Lower lobe of right lung (tissue), 2 donors: ENCODE results near the gene USP25. TPM values are rescaled to one million over a fixed set of nuclear protein-coding genes. Genes with fewer than 3 reads are reported as not detected.

ENCODE experiments used
- ATAC-seq, 2 donors: fragments of 200-7000 bp; cut with Tn5 transposase; one replicate each; pipeline ENCODE4 v1.9.1; 2020 to 2022; ENCODE audit warnings: mild to moderate bottlenecking in 2 of 2, moderate library complexity in 2 of 2
- DNase-seq: peaks from one replicate; pipeline ENCODE4 v3.0.0-alpha.2; 2020
- H3K27ac ChIP-seq: fragments of 200-600 bp; one replicate; pipeline ENCODE4 v1.8.0; 2022
- H3K27me3 ChIP-seq: fragments of 200-600 bp; one replicate; pipeline ENCODE4 v1.8.0; 2022; ENCODE audit warnings: low read depth
- H3K36me3 ChIP-seq: fragments of 200-600 bp; one replicate; pipeline ENCODE4 v1.8.0; 2022; ENCODE audit warnings: mild to moderate bottlenecking
- H3K4me1 ChIP-seq: fragments of 200-600 bp; one replicate; pipeline ENCODE4 v1.8.0; 2022
- H3K4me3 ChIP-seq: fragments of 200-600 bp; one replicate; pipeline ENCODE4 v1.8.0; 2022; ENCODE audit warnings: mild to moderate bottlenecking
- H3K9me3 ChIP-seq: fragments of 200-600 bp; one replicate; pipeline ENCODE4 v1.8.0; 2022
- CTCF ChIP-seq: fragments of 200-600 bp; IDR thresholded peaks from one replicate; pipeline ENCODE4 v1.8.0; 2022; ENCODE audit warnings: antibody characterized with exemption, mild to moderate bottlenecking
- intact Hi-C: fragments of 100-400 bp; cut with DNase I; formaldehyde crosslinking; loops from one replicate; pipeline ENCODE4 v1.11.0; 2022
- total RNA-seq: library from RNA; stranded (reverse); fragmentation: NEBNext Ultra II Directional; extraction: Animal tissue kit (Norgen Biotek cat#: 25700); gene quantifications from one replicate; pipeline ENCODE4 v1.2.1, GENCODE V29; 2021
- donor health status: DM: no; HTN: yes; CAD: no; lungs with severe emphysema.

Gene USP25
- total RNA-seq, 1 donor from 2014 or later: 74.4 TPM

- DNase-seq (no peak), ATAC-seq (no peak)
- Histone ChIP-seq H3K4me3 (no peak overlapping the region), H3K4me1 (no peaks in the 10 kb centered on the region), H3K36me3 (no peaks in the 10 kb centered on the region), H3K27me3 (no peaks in the 10 kb centered on the region), H3K9me3 (peaks cover 5% of the 10 kb centered on the region), H3K27ac (no peak overlapping the region)
- intact Hi-C loops: no loop called here
- TF ChIP-seq CTCF: no peak
These were observed 28.0 kb upstream of the USP25 start for GRCh38 chr21:15701830-15702229.

GRCh38 chr21:15703932-15704331, 25.9 kb upstream of the USP25 start:
- no peak overlapping the region for H3K4me3 ChIP-seq
- H3K9me3 ChIP-seq: peaks cover 5% of the 10 kb centered on the region
- no peak overlapping the region for H3K27ac ChIP-seq
- no peaks in the 10 kb centered on the region for H3K36me3 ChIP-seq
- no peak for DNase-seq
- no peaks in the 10 kb centered on the region for H3K27me3 ChIP-seq
- H3K4me1 ChIP-seq: no peaks in the 10 kb centered on the region
- intact Hi-C loops: no loop called here
- no peak for ATAC-seq
- no peak for TF ChIP-seq CTCF

GRCh38 chr21:15706696-15707095, 23.1 kb upstream of the USP25 start:
- Histone ChIP-seq H3K4me1 (no peaks in the 10 kb centered on the region), H3K27ac (no peak overlapping the region), H3K4me3 (no peak overlapping the region), H3K36me3 (no peaks in the 10 kb centered on the region), H3K27me3 (no peaks in the 10 kb centered on the region), H3K9me3 (peaks cover 5% of the 10 kb centered on the region)
- ATAC-seq (peak; percentile 72 to 79), DNase-seq (no peak)
- intact Hi-C loops: no loop called here
- TF ChIP-seq CTCF: no peak

GRCh38 chr21:15713412-15713811, 16.4 kb upstream of the USP25 start:
- no peaks in the 10 kb centered on the region for H3K9me3 ChIP-seq
- TF ChIP-seq CTCF: no peak
- no peak overlapping the region for H3K4me3 ChIP-seq
- no peaks in the 10 kb centered on the region for H3K27me3 ChIP-seq
- DNase-seq (no peak), ATAC-seq (no peak)
- intact Hi-C loops: no loop called here
- H3K4me1 ChIP-seq: no peaks in the 10 kb centered on the region
- H3K27ac ChIP-seq: no peak overlapping the region
- no peaks in the 10 kb centered on the region for H3K36me3 ChIP-seq

- DNase-seq (no peak), ATAC-seq (no peak)
- no peaks in the 10 kb centered on the region for H3K9me3 ChIP-seq
- no peak overlapping the region for H3K4me3 ChIP-seq
- no peak for TF ChIP-seq CTCF
- no peak overlapping the region for H3K27ac ChIP-seq
- H3K27me3 ChIP-seq: no peaks in the 10 kb centered on the region
- H3K4me1 ChIP-seq: no peaks in the 10 kb centered on the region
- no peaks in the 10 kb centered on the region for H3K36me3 ChIP-seq
- intact Hi-C loops: no loop called here
These were observed 11.1 kb upstream of the USP25 start for GRCh38 chr21:15718711-15719110.

- intact Hi-C loops: no loop called here
- H3K4me3 ChIP-seq: no peak overlapping the region
- no peaks in the 10 kb centered on the region for H3K9me3 ChIP-seq
- no peak for TF ChIP-seq CTCF
- H3K27me3 ChIP-seq: no peaks in the 10 kb centered on the region
- no peaks in the 10 kb centered on the region for H3K4me1 ChIP-seq
- DNase-seq: no peak
- ATAC-seq: no peak
- no peaks in the 10 kb centered on the region for H3K36me3 ChIP-seq
- no peak overlapping the region for H3K27ac ChIP-seq
These were observed 9.8 kb upstream of the USP25 start for GRCh38 chr21:15719976-15720375.
